Brain microvascular endothelial cell (primary cell): Measurements from ENCODE around the gene UTP11.
A peak's percentile ranks its signal among the peaks of the same experiment; 100 is the strongest.

Experiments used
- DNase-seq: peaks from one replicate; pipeline ENCODE4 v3.0.0-alpha.2; 2020
- H3K27ac ChIP-seq: fragments of 250-450 bp; sonication (Bioruptor Pico); 2 replicates; pipeline ENCODE4 v1.5.1; 2020; ENCODE audit warnings: mild to moderate bottlenecking, moderate library complexity
- H3K27me3 ChIP-seq: fragments of 250-450 bp; sonication (Bioruptor Pico); replicated peaks from 2 replicates; pipeline ENCODE4 v1.5.1; 2020; ENCODE audit warnings: mild to moderate bottlenecking
- H3K36me3 ChIP-seq: fragments of 250-450 bp; sonication (Bioruptor Pico); replicated peaks from 2 replicates; pipeline ENCODE4 v1.5.1; 2020; ENCODE audit warnings: mild to moderate bottlenecking
- H3K4me3 ChIP-seq: 2 replicates; pipeline ENCODE4 v1.5.1; 2011; ENCODE audit warnings: low read depth, mild to moderate bottlenecking, control low read depth, low read length, moderate library complexity
- CTCF ChIP-seq: IDR thresholded peaks from 2 replicates; pipeline ENCODE4 v1.5.1; 2011; ENCODE audit warnings: low read depth, mild to moderate bottlenecking, moderate library complexity, low read length, control low read depth, inconsistent platforms; ENCODE audit errors: missing control alignments
- in situ Hi-C: cut with HindIII; loops from 2 replicates; pipeline ENCODE4 v1.10.0; 2017; ENCODE audit warnings: low sequenced_read_pairs, low pct_ligation_motif_present

Gene UTP11

GRCh38 chr1:38027201-38028104 is 14.9 kb downstream of the UTP11 start:
- no peak for DNase-seq
- in situ Hi-C loops, result loop anchor here (25.0 kb wide), 1 partner anchor 785 kb away; no protein-coding TSS in a partner anchor
- no peaks in the 10 kb centered on the region for H3K27me3 ChIP-seq
- no peak for TF ChIP-seq CTCF
- no peak overlapping the region for H3K4me3 ChIP-seq
- no peak overlapping the region for H3K27ac ChIP-seq
- H3K36me3 ChIP-seq, result peaks cover 34% of the 10 kb centered on the region

DNA sequence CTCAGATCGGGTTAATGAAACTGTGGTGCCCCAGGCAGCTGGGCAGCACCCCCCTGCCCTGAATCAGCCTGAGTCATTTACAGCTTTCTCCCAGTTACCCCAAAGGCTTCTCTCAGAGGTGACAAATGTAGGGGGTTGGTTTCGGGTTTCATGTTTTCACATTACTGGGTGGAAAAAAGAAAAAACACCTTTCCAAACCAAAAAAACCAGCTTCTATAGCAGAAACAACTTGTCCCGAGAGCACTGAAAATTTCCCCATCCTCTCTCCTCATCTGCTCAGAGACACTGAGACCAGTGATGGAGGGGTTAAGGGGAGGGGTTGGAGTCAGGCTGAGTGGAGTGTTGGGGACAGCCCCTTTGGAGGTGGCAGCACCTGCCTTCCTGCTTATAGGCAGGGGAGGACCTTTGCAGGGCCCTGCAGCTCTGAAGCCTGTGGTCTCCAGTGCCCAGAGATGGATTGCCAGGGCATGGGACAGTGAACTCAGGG is 15.6 kb downstream of the UTP11 start:
- no peaks in the 10 kb centered on the region for H3K27me3 ChIP-seq
- in situ Hi-C loops, result loop anchor here (25.0 kb wide), 1 partner anchor 784 kb away; no protein-coding TSS in a partner anchor
- peaks cover 27% of the 10 kb centered on the region for H3K36me3 ChIP-seq
- no peak overlapping the region for H3K27ac ChIP-seq
- no peak for TF ChIP-seq CTCF
- no peak overlapping the region for H3K4me3 ChIP-seq
- DNase-seq, result no peak

GRCh38 chr1:38028671-38029070 is 16.1 kb downstream of the UTP11 start:
- peak; percentile 23 for TF ChIP-seq CTCF
- no peaks in the 10 kb centered on the region for H3K27me3 ChIP-seq
- peaks cover 22% of the 10 kb centered on the region for H3K36me3 ChIP-seq
- no peak for DNase-seq
- in situ Hi-C loops, result loop anchor here (25.0 kb wide), 1 partner anchor 784 kb away; no protein-coding TSS in a partner anchor
- H3K4me3 ChIP-seq, result no peak overlapping the region
- H3K27ac ChIP-seq, result no peak overlapping the region

GRCh38 chr1:38029081-38029681 is 16.6 kb downstream of the UTP11 start:
- in situ Hi-C loops, result loop anchor here (25.0 kb wide), 1 partner anchor 783 kb away; no protein-coding TSS in a partner anchor
- no peak overlapping the region for H3K4me3 ChIP-seq
- H3K36me3 ChIP-seq, result peaks cover 17% of the 10 kb centered on the region
- no peak overlapping the region for H3K27ac ChIP-seq
- H3K27me3 ChIP-seq, result no peaks in the 10 kb centered on the region
- DNase-seq, result no peak
- TF ChIP-seq CTCF, result peak; percentile 33

GRCh38 chr1:38029685-38030511 is 17.4 kb downstream of the UTP11 start:
- peaks cover 13% of the 10 kb centered on the region for H3K36me3 ChIP-seq
- in situ Hi-C loops, result loop anchor here (25.0 kb wide), 1 partner anchor 782 kb away; no protein-coding TSS in a partner anchor
- no peaks in the 10 kb centered on the region for H3K27me3 ChIP-seq
- H3K4me3 ChIP-seq, result peak overlapping the region; percentile 26
- TF ChIP-seq CTCF, result no peak
- DNase-seq, result peak; percentile 64
- H3K27ac ChIP-seq, result peak overlapping the region; percentile 13
